ENCODE data around the gene CDC42SE1.

Gene CDC42SE1

DNA sequence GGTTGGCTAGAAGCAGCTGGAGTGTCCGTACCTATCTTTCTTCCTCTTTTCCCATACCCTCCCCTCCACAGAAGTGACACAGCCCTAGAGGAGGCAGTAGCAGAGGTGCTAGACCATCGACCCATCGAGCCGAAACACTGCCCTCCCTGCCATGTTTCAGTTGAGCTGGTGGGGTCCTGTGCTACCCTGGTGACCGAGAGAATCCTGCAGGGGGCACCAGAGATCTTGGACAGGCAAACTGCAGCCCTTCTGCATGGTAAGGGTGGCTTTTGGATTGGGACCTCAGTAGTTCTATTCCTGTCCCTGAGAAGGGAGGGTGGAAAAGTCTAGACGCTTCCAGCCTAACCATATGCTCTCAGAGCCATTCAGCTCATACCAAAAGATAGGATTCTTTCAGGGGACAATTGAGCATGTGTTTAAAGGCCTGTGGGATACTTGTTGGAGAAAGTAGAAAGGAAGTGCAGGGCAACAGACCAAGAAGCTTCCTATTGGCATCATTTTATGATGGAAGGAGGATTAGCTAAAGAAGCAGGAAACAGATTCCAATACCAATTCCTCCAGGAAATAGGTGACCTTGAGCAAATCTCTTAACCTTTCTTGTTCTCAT lies 34.8 kb downstream of the CDC42SE1 start:
- peak; percentile 65 for FAIRE-seq
- no peak for TF ChIP-seq POLR2A (IDR thresholded peaks at IDR 0.05; ENCODE audit: low read depth, low read length)
- no peak for TF ChIP-seq TAF1 (IDR thresholded peaks at IDR 0.05; ENCODE audit: borderline replicate concordance, low read depth, low read length)
- TF ChIP-seq POLR2AphosphoS5 (IDR thresholded peaks at IDR 0.05; ENCODE audit: low read depth, low read length): no peak
- peak; percentile 65 for DNase-seq (ENCODE audit: insufficient read length)

DNA sequence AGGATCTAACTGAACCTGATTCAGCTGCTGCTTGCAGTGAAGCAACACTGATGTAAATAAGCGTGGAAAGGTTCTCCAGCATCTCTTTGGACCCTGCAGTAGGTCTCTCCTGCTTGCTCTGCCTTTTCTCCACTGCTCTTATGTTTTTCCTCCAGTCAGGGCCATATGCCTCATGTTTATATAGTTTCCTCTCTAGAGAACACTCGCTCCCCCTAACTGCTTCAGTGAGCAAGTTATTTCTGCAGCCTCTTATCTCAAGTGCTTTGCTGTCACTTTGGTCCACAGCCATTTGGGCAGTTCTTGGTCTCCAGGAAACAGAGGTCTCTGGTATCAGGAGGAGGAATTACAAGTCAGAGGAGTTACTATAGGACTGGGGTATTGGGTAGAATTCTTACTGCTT lies 45.9 kb downstream of the CDC42SE1 start:
- TF ChIP-seq TAF1 (IDR thresholded peaks at IDR 0.05; ENCODE audit: borderline replicate concordance, low read depth, low read length) (no peak), POLR2A (IDR thresholded peaks at IDR 0.05; ENCODE audit: low read depth, low read length) (no peak), POLR2AphosphoS5 (IDR thresholded peaks at IDR 0.05; ENCODE audit: low read depth, low read length) (no peak)
- DNase-seq (ENCODE audit: insufficient read length): no peak
- FAIRE-seq: no peak

DNA sequence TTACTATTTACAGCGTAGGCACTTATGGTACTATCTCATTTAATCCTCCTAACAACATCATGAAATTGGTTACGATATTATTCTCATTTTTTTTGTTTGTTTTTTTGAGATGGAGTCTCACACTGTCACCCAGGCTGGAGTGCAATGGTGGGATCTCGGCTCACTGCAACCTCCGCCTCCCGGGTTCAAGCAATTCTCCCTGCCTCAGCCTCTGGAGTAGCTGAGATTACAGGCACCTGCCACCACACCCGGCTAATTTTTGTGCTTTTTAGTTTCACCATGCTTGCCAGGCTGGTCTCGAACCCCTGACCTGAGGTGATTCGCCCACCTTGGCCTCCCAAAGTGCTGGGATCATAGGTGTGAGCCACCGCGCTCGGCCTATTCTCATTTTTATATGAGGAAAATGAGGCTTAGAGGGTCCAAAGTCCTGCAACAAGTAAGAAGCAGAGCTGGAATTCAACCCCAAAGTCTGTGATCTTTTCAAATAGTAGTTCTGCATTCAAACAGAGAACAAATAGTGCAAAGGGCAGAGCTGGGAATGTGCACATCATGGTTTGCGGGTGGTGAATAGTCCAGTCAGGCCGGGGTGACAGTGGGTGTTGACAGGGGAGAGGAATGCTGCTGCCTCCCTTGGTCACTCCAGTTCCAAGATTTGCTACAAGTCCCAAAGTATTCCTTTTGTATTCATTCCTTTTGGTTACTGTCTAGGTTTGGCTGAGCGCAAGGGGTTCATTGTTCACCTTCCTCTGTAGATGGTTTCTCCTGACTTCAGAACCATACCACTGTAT lies 46.5 kb downstream of the CDC42SE1 start:
- no peak for DNase-seq (ENCODE audit: insufficient read length)
- FAIRE-seq: no peak
- TF ChIP-seq TAF1 (IDR thresholded peaks at IDR 0.05; ENCODE audit: borderline replicate concordance, low read depth, low read length): no peak

DNA sequence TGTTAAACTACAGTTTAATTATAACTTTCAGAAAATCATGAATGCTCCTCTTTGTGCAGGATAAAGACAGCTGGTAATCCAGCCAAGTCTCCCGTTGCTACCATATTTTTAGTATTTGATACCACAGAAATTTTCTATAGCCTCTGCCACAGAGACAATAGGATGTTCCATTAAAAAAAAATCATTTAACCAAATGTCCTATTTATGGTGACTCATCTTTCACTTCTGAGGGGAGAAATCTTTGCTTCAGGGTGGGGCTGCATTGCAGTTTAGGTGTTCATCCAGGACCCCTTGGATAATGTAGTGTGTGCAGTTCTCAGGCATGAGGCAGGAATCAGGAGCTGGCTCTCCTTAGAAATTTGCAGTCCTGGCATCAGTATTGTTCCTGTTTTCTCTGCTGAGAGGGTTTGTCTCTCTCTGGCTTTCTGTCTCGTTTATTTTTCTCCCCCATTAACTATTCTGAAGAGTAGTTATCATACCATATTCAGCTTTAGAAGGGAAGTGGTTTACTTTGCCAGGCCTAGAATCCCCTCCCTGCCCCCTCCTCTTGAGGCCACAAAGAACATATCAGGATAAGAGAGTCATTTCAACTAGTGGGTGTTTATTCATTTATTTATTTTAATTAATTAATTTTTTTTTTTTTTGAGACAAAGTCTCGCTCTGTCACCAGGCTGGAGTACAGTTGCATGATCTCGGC lies 48.1 kb downstream of the CDC42SE1 start:
- no peak for FAIRE-seq
- TF ChIP-seq POLR2AphosphoS5 (IDR thresholded peaks at IDR 0.05; ENCODE audit: low read depth, low read length) (no peak), TAF1 (IDR thresholded peaks at IDR 0.05; ENCODE audit: borderline replicate concordance, low read depth, low read length) (no peak), POLR2A (IDR thresholded peaks at IDR 0.05; ENCODE audit: low read depth, low read length) (no peak)
- no peak for DNase-seq (ENCODE audit: insufficient read length)

DNA sequence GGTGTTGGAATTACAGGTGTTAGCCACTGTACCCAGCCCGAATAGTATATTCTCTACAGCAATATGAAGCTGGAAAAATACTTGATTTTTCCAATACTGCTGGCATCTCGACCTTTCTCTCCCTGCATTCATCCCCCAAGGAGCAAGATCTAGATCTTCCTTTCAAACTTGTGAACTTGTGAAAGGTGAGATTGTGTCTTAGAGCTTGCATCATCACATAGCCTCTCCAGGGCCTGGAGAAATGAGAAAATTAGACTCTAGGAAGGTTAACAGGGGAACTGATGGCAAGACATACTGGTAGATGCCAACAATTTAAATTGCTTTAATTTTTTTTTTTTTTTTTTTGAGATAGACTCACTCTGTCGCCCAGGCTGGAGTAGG lies 49.1 kb downstream of the CDC42SE1 start:
- TF ChIP-seq POLR2AphosphoS5 (IDR thresholded peaks at IDR 0.05; ENCODE audit: low read depth, low read length) (no peak), POLR2A (IDR thresholded peaks at IDR 0.05; ENCODE audit: low read depth, low read length) (no peak), TAF1 (IDR thresholded peaks at IDR 0.05; ENCODE audit: borderline replicate concordance, low read depth, low read length) (no peak)
- no peak for DNase-seq (ENCODE audit: insufficient read length)
- FAIRE-seq: no peak

DNA sequence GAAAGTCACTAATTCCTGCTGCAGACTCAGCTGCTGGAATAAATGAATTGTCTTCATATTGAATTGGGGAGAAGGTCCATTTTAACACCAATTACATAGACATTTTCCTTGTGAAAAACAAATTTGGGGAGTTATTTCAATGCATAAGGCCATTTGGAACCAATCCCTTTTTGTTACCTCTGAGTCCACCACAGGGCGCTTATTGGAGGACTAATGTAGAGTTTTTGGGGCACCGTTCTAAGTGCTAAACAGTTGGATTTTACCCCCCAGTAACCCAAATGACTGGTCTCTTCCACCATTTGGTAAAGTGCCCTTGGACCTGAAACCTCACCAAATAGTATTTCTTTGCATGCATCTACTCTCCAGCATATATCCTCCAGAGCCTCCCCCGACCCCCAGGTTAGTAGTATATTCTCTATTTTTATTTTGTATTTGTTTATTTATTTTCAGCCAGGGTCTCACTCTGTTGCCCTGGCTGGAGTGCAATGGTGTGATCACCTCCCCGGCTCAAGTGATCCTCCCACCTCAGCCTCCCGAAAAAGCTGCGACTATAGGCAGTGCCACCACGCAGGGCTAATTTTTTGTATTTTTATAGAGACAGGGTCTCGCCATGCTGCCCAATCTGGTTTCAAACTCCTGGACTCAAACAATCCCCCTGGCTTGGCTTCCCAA lies 49.6 kb downstream of the CDC42SE1 start:
- FAIRE-seq (no peak), DNase-seq (ENCODE audit: insufficient read length) (no peak)
- no peak for TF ChIP-seq POLR2A (IDR thresholded peaks at IDR 0.05; ENCODE audit: low read depth, low read length)
- TF ChIP-seq TAF1 (IDR thresholded peaks at IDR 0.05; ENCODE audit: borderline replicate concordance, low read depth, low read length): no peak

DNA sequence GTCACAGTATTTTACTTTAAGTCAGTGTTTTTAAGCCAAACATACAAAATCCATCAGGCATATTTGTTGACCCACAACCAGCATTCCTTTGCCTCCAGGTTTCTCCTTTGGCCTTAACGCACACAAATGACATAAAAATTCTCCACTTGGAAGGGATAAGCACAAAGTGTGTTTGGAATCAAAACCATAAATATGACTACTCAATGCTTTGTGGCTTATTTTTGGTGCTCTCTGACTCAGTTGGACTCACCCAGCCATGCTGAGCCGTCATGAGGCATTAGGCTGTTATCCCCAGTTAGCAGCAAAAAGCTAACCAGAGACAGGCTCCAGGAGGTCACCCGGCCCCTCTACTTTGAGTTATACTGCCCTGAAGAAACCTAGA lies 50.2 kb downstream of the CDC42SE1 start:
- TF ChIP-seq POLR2A (IDR thresholded peaks at IDR 0.05; ENCODE audit: low read depth, low read length) (no peak), TAF1 (IDR thresholded peaks at IDR 0.05; ENCODE audit: borderline replicate concordance, low read depth, low read length) (no peak)
- DNase-seq (ENCODE audit: insufficient read length) (no peak), FAIRE-seq (no peak)

DNA sequence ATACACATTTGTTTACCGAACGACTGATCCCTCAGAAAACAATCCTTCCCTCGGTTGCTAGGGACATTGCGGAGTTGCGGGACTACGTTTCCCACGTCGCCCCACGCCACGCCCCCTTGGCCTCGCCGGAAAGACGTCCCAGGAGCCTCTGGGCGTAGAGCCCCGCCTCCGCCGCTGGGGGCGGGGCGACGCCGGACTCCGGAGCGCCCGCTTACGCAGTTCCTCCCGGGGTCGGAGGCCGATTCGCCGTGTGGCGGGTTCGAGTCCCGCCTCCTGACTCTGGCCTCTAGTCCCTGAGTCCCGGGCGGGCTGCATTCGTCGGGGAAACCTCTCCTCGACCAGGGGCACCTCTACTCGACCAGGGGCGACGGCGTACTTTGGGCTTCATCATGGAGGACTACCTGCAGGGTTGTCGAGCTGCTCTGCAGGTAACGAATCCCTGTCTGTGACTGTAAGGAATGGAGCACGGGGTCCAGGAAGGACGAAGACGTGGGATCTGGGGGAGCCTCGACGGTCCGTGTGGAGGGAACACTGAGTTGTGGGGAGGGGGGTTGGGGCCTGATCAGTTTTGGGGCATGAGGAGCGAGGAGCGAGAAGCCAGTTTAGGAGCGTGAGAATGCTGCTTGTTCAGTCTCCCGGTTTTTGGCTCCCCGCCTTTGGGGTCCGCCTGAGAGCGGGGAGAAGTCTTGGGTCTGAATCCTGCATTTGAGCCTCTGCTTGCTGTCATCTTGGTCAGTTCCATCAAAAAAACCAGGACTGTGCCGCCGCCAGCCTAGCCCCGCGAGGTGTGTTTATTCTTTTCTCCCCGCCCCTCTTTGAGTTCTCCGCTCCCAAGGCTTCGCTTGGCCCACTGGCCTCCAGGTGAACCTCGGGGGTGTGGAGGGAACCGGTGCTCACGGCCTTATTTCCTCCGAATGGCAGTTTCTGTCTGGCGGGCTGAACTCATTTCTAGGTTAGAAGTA lies 50.9 kb downstream of the CDC42SE1 start, which contains the start of gene PRUNE1:
PRUNE1 (plus strand) TSS at position 206 of the 962 bp plus-strand sequence; CDS start at position 390, 184 bp downstream.
- FAIRE-seq (peak; percentile 91), DNase-seq (ENCODE audit: insufficient read length) (peak; percentile 96)
- TF ChIP-seq POLR2A (IDR thresholded peaks at IDR 0.05; ENCODE audit: low read depth, low read length) (peak; percentile 62; the same call in 1 of the 2 replicates), POLR2AphosphoS5 (IDR thresholded peaks at IDR 0.05; ENCODE audit: low read depth, low read length) (no peak), TAF1 (IDR thresholded peaks at IDR 0.05; ENCODE audit: borderline replicate concordance, low read depth, low read length) (0 out of 2 replicates have a peak, but pooled peaks have one; percentile 38)

DNA sequence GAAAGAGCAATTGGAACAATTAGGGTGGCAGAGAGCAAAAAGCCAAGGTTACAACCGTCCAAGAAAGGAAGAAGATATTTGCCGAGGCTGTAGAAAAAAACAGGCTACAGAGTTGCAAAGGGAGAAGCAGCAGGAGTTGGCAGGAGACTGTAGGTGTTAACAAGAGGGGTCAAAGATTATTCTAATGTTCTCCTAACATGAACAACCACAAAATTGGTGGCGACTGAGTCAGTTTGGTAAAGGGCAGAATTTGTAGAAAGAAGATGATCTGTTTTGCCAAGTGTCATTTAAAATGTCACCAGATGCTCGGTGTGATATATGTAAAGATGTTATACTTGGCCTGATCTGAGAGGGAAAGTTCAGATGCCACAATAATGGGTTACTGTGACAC lies 51.6 kb downstream of the CDC42SE1 start:
- FAIRE-seq: no peak
- no peak for DNase-seq (ENCODE audit: insufficient read length)
- TF ChIP-seq POLR2A (IDR thresholded peaks at IDR 0.05; ENCODE audit: low read depth, low read length) (no peak), TAF1 (IDR thresholded peaks at IDR 0.05; ENCODE audit: borderline replicate concordance, low read depth, low read length) (no peak), POLR2AphosphoS5 (IDR thresholded peaks at IDR 0.05; ENCODE audit: low read depth, low read length) (no peak)

DNA sequence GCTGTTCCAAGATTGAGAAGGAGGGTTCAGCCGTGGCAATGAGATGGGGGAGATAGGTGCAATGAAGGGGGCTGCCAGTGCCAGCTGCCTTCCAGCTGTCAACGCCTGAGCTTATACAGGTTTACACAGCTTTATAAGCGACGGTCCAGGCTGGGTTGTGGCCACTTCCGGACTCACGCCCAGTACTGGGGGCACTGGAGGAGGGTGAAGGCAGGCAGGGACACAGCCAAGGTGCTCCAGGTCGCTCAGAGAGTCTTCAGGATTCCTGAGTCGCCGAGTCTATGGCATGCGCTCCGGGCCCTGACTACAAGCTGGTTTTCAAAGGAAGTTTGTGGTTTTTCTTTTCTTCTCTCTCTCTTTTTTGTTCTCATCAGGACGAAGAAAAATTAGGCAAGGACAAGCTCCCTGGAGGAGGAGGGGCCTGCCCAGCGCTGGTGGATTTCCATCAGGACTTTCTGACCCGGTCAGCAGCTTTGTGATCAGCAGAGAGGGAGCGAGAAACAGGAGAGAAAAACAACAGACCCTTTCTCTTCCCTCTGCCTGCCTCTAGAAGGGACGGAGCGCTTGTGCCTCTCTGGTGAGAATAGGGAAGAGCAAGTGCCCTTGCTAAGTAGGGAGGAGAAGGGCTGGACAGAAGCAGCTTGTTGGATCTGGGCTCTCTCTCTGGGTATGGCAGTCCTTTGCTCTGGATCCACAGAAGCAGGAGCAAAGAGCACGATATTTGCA lies 52.9 kb downstream of the CDC42SE1 start, which contains the start of gene MINDY1:
MINDY1 (minus strand) TSS at position 576 of the 726 bp plus-strand sequence. CDS start 4,285 bp downstream, outside the sequence.
- DNase-seq (ENCODE audit: insufficient read length) (no peak), FAIRE-seq (no peak)
- no peak for TF ChIP-seq POLR2AphosphoS5 (IDR thresholded peaks at IDR 0.05; ENCODE audit: low read depth, low read length)
- TF ChIP-seq POLR2A (IDR thresholded peaks at IDR 0.05; ENCODE audit: low read depth, low read length): no peak

All from GM12892 (cell line).